Activated T-helper 2 cell treated with anti-CD3 and anti-CD28 coated beads, Interferon-gamma antibody, Interleukin-2, Interleukin-4, amounts not matched to agents 10 μg/mL and 5 μg/mL and 100 μg/mL, durations not matched to agents 14 hours and 24 hours and 36 hours (primary cell): ENCODE results near the gene GNG12. TPM values are rescaled to one million over a fixed set of nuclear protein-coding genes. Genes with fewer than 3 reads are reported as not detected.

Experiments used
- DNase-seq: peaks from one replicate; pipeline ENCODE4 v3.0.0; 2021; ENCODE audit warnings: low spot score
- H3K27ac Mint-ChIP-seq: one replicate; pipeline ENCODE4 v1.8.0; 2021; ENCODE audit warnings: mixed read lengths
- H3K27me3 Mint-ChIP-seq: one replicate; pipeline ENCODE4 v1.8.0; 2021; ENCODE audit warnings: low read depth, mixed read lengths
- H3K36me3 Mint-ChIP-seq: one replicate; pipeline ENCODE4 v1.8.0; 2021; ENCODE audit warnings: low read depth, mixed read lengths
- H3K4me1 Mint-ChIP-seq: one replicate; pipeline ENCODE4 v1.8.0; 2021; ENCODE audit warnings: low read depth, mixed read lengths
- H3K4me3 Mint-ChIP-seq: one replicate; pipeline ENCODE4 v1.8.0; 2021; ENCODE audit warnings: low read depth, mild to moderate bottlenecking, moderate library complexity, mixed read lengths
- H3K9me3 Mint-ChIP-seq: one replicate; pipeline ENCODE4 v1.8.0; 2021; ENCODE audit warnings: mixed read lengths
- intact Hi-C: fragments of 100-400 bp; cut with micrococcal nuclease; formaldehyde crosslinking; loops from one replicate; pipeline ENCODE4 v1.15.1; 2023
- total RNA-seq: library from RNA; stranded (reverse); gene quantifications from 2 replicates; pipeline ENCODE4 v1.2.3, GENCODE V29; 2022

GNG12 gene
- total RNA-seq, 1 donor from 2014 or later: 0.16 TPM

GRCh38 chr1:67836769-67837168 is 3.5 kb upstream of the GNG12 start:
- H3K4me3 Mint-ChIP-seq: no peak overlapping the region
- H3K27ac Mint-ChIP-seq: no peak overlapping the region
- H3K36me3 Mint-ChIP-seq: peaks cover 2% of the 10 kb centered on the region
- peaks cover 9% of the 10 kb centered on the region for H3K4me1 Mint-ChIP-seq
- peaks cover 67% of the 10 kb centered on the region for H3K27me3 Mint-ChIP-seq
- no peak for DNase-seq
- intact Hi-C loops: no loop called here
- no peaks in the 10 kb centered on the region for H3K9me3 Mint-ChIP-seq

GRCh38 chr1:67835663-67836452 is 2.6 kb upstream of the GNG12 start:
- no peak for DNase-seq
- intact Hi-C loops: no loop called here
- Mint-ChIP-seq H3K27ac (no peak overlapping the region), H3K4me1 (peaks cover 10% of the 10 kb centered on the region), H3K27me3 (peaks cover 67% of the 10 kb centered on the region), H3K36me3 (peaks cover 3% of the 10 kb centered on the region), H3K4me3 (no peak overlapping the region), H3K9me3 (no peaks in the 10 kb centered on the region)

DNA sequence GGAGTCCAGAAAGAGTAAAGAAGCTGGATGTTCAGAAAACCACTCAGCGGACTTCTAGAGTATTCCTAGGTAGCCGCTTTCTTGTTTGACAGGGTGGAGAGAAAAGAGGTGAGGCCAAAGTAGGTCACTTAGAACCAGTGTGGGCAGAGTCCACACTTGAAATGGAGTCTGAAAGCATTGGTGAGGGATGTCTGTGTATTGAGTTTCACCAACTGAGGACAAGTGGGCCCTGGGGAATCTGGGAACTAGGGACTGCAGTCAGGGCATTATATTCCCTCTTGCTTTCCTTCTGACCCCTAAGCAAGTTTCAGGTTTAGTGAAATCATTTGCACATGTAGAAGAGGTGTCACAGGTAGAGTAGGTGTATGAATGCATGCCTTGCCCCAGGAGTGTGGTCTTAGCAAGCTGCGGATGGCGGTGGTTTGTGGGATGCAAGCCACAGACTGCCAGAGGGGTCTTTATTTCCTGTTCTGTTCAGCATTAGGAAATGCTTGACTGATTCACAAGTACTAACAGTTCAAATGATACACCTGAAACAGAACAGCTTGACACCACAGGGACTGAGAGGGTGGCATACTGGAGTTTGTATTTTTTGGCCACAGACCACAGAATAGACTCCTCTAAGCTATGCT is 1.1 kb upstream of the GNG12 start:
- Mint-ChIP-seq H3K4me1 (peaks cover 10% of the 10 kb centered on the region), H3K27me3 (peaks cover 61% of the 10 kb centered on the region), H3K27ac (no peak overlapping the region), H3K4me3 (no peak overlapping the region), H3K9me3 (no peaks in the 10 kb centered on the region), H3K36me3 (peaks cover 3% of the 10 kb centered on the region)
- intact Hi-C loops: loop anchor here (5.0 kb wide), 3 partner anchors 67 to 398 kb away; partner anchors contain the start of genes DIRAS3 and WLS
- DNase-seq: no peak

- Mint-ChIP-seq H3K9me3 (no peaks in the 10 kb centered on the region), H3K4me1 (peaks cover 10% of the 10 kb centered on the region), H3K27me3 (peaks cover 60% of the 10 kb centered on the region), H3K27ac (no peak overlapping the region), H3K4me3 (peak overlapping the region; percentile 64), H3K36me3 (peaks cover 3% of the 10 kb centered on the region)
- no peak for DNase-seq
- intact Hi-C loops: loop anchor here (5.0 kb wide), 3 partner anchors 66 to 399 kb away; partner anchors contain the start of genes DIRAS3 and WLS
These were observed 304 bp upstream of the GNG12 start for GRCh38 chr1:67833602-67833940.

DNA sequence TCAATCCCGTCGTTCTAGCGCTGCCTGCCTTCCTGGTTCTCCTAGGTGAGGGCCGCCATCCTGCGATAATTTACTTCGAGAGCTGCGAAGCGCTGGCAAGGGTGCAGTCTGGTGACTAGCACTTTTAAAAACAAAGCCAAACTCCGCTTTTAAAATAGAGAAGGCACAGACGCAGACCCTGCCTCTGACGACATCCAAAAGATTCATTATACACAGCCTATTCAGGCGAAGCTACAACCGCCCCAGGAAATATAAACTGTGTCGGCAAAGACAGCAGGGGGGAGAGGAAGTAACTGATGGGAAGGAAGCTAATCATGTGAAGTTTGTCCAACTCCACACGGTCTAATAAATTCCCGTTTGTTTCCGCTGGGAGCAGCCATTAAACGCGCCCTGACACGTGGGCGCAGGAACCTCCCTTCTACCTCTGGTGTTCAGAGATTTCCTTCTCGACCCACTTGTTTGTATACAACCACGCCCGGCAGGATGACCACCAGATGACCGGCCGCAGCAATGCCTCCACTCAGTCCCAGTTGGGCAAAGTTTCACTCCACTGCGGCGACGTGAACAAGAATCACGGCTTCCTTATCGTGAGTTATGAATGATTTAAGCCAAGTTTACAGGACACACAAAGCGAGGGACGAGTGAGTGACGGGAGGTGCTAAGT is 1.3 kb downstream of the GNG12 start:
- no peak for DNase-seq
- Mint-ChIP-seq H3K36me3 (peaks cover 3% of the 10 kb centered on the region), H3K27me3 (peaks cover 53% of the 10 kb centered on the region), H3K27ac (no peak overlapping the region), H3K4me1 (peaks cover 10% of the 10 kb centered on the region), H3K9me3 (no peaks in the 10 kb centered on the region), H3K4me3 (peak overlapping the region; percentile 72)
- intact Hi-C loops: loop anchor here (5.0 kb wide), 3 partner anchors 65 to 400 kb away; partner anchors contain the start of genes DIRAS3 and WLS

- peaks cover 10% of the 10 kb centered on the region for H3K4me1 Mint-ChIP-seq
- H3K9me3 Mint-ChIP-seq: no peaks in the 10 kb centered on the region
- peaks cover 3% of the 10 kb centered on the region for H3K36me3 Mint-ChIP-seq
- peaks cover 46% of the 10 kb centered on the region for H3K27me3 Mint-ChIP-seq
- DNase-seq: no peak
- intact Hi-C loops: loop anchor here (5.0 kb wide), 3 partner anchors 64 to 401 kb away; partner anchors contain the start of genes DIRAS3 and WLS
- no peak overlapping the region for H3K27ac Mint-ChIP-seq
- H3K4me3 Mint-ChIP-seq: no peak overlapping the region
These were observed 2.1 kb downstream of the GNG12 start for GRCh38 chr1:67830928-67831830.

GRCh38 chr1:67830226-67830625 is 3.0 kb downstream of the GNG12 start:
- Mint-ChIP-seq H3K4me1 (peaks cover 10% of the 10 kb centered on the region), H3K4me3 (no peak overlapping the region), H3K27ac (no peak overlapping the region), H3K36me3 (peaks cover 3% of the 10 kb centered on the region), H3K27me3 (peaks cover 39% of the 10 kb centered on the region), H3K9me3 (no peaks in the 10 kb centered on the region)
- intact Hi-C loops: loop anchor here (5.0 kb wide), 3 partner anchors 63 to 402 kb away; partner anchors contain the start of genes DIRAS3 and WLS
- no peak for DNase-seq

GRCh38 chr1:67827688-67828087 is 5.6 kb downstream of the GNG12 start:
- Mint-ChIP-seq H3K4me1 (peaks cover 8% of the 10 kb centered on the region), H3K9me3 (no peaks in the 10 kb centered on the region), H3K36me3 (peaks cover 3% of the 10 kb centered on the region), H3K4me3 (no peak overlapping the region), H3K27me3 (peaks cover 22% of the 10 kb centered on the region), H3K27ac (no peak overlapping the region)
- intact Hi-C loops: no loop called here
- no peak for DNase-seq

- H3K27ac Mint-ChIP-seq: no peak overlapping the region
These were observed 7.7 kb downstream of the GNG12 start for GRCh38 chr1:67825591-67825990.

DNA sequence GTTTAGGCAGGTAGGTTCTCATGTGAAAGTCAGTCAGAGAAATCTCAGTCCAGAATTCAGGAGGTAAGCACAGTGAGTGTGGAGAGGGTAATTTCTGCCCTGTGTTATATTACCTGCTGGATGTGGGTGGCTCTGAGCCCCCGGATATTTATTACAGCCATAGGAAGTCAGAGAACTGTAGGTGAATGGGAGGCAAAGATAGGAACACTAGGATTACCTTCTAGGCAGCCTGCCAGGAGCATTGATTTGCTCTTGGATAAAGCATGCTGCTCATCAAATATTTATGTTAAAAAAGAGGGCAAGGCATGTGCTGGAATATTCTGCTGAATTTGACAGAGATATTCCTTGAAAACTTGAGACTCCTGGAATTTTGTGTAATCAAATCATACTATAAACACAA is 8.5 kb downstream of the GNG12 start:
- no peak overlapping the region for H3K27ac Mint-ChIP-seq
- intact Hi-C loops: no loop called here
- H3K9me3 Mint-ChIP-seq: no peaks in the 10 kb centered on the region
- no peaks in the 10 kb centered on the region for H3K36me3 Mint-ChIP-seq
- DNase-seq: no peak
- H3K4me3 Mint-ChIP-seq: no peak overlapping the region
- no peaks in the 10 kb centered on the region for H3K4me1 Mint-ChIP-seq
- H3K27me3 Mint-ChIP-seq: peaks cover 7% of the 10 kb centered on the region

More at GRCh38 chr1:67825591-67825990, 7.7 kb downstream of the GNG12 start:
- DNase-seq: no peak
- H3K36me3 Mint-ChIP-seq: no peaks in the 10 kb centered on the region
- intact Hi-C loops: no loop called here
- peaks cover 8% of the 10 kb centered on the region for H3K27me3 Mint-ChIP-seq
- H3K9me3 Mint-ChIP-seq: no peaks in the 10 kb centered on the region
- no peaks in the 10 kb centered on the region for H3K4me1 Mint-ChIP-seq
- H3K4me3 Mint-ChIP-seq: no peak overlapping the region

GRCh38 chr1:67823615-67824014 is 9.7 kb downstream of the GNG12 start:
- no peaks in the 10 kb centered on the region for H3K4me1 Mint-ChIP-seq

GRCh38 chr1:67821263-67821662 is 12.0 kb downstream of the GNG12 start:
- Mint-ChIP-seq H3K9me3 (no peaks in the 10 kb centered on the region), H3K4me1 (no peaks in the 10 kb centered on the region), H3K36me3 (no peaks in the 10 kb centered on the region), H3K4me3 (no peak overlapping the region), H3K27ac (no peak overlapping the region), H3K27me3 (peaks cover 6% of the 10 kb centered on the region)
- DNase-seq: no peak
- intact Hi-C loops: no loop called here

More at GRCh38 chr1:67823615-67824014, 9.7 kb downstream of the GNG12 start:
- DNase-seq: no peak
- Mint-ChIP-seq H3K36me3 (no peaks in the 10 kb centered on the region), H3K9me3 (no peaks in the 10 kb centered on the region), H3K27ac (no peak overlapping the region), H3K4me3 (no peak overlapping the region), H3K27me3 (peaks cover 11% of the 10 kb centered on the region)
- intact Hi-C loops: no loop called here
